ENCODE data around the gene GNB1L.

GNB1L gene

GRCh38 chr22:19821523-19822300 lies 33.0 kb downstream of the GNB1L start:
- DNase-seq, result no peak

GRCh38 chr22:19820880-19821522 lies 33.7 kb downstream of the GNB1L start:
- no peak for DNase-seq

- no peak for DNase-seq
Measured at GRCh38 chr22:19819911-19820879, 34.5 kb downstream of the GNB1L start.

- DNase-seq, result no peak
Measured at GRCh38 chr22:19819208-19819910, 35.3 kb downstream of the GNB1L start.

GRCh38 chr22:19818324-19819207 lies 36.1 kb downstream of the GNB1L start:
- no peak for DNase-seq

- no peak for DNase-seq
Measured at GRCh38 chr22:19816372-19817119, 38.1 kb downstream of the GNB1L start.

- DNase-seq, result no peak
Measured at GRCh38 chr22:19815823-19816290, 38.8 kb downstream of the GNB1L start.

GRCh38 chr22:19815093-19815822 lies 39.4 kb downstream of the GNB1L start:
- DNase-seq, result no peak

GRCh38 chr22:19814428-19814827 lies 40.2 kb downstream of the GNB1L start:
- DNase-seq, result no peak

GRCh38 chr22:19812910-19813309 lies 41.8 kb downstream of the GNB1L start:
- no peak for DNase-seq

- DNase-seq, result no peak
Measured at GRCh38 chr22:19811811-19812771, 42.6 kb downstream of the GNB1L start.

GRCh38 chr22:19811211-19811621 lies 43.5 kb downstream of the GNB1L start:
- no peak for DNase-seq

GRCh38 chr22:19810381-19811201 lies 44.1 kb downstream of the GNB1L start:
- DNase-seq, result peak; percentile 9

- no peak for DNase-seq
Measured at GRCh38 chr22:19809741-19810140, 44.9 kb downstream of the GNB1L start.

GRCh38 chr22:19808873-19809478 lies 45.7 kb downstream of the GNB1L start:
- no peak for DNase-seq

GRCh38 chr22:19807914-19808872 lies 46.5 kb downstream of the GNB1L start:
- no peak for DNase-seq
